SK-N-SH treated with all-trans-retinoic acid at 6 μM for 48 hours (cell line): ENCODE data around the gene IFNA5.

Experiments
- ATAC-seq: fragments of 200-7000 bp; cut with Tn5 transposase; 3 replicates; pipeline ENCODE4 v1.9.1; 2020; ENCODE audit warnings: mild to moderate bottlenecking, moderate library complexity
- BACH2 ChIP-seq: fragments of 250-450 bp; sonication (Bioruptor Pico); IDR thresholded peaks from 2 replicates; pipeline ENCODE4 v1.9.0; 2021; ENCODE audit warnings: mild to moderate bottlenecking, borderline replicate concordance
- CREB5 ChIP-seq: fragments of 250-450 bp; sonication (Bioruptor Pico); IDR thresholded peaks from 2 replicates; pipeline ENCODE4 v1.5.1; 2020; ENCODE audit warnings: low read depth, mild to moderate bottlenecking, moderate library complexity
- CSDC2 ChIP-seq: fragments of 250-450 bp; sonication (Bioruptor Pico); IDR thresholded peaks from 2 replicates; pipeline ENCODE4 v1.5.0; 2020; ENCODE audit warnings: mild to moderate bottlenecking, moderate library complexity
- ESRRG ChIP-seq: fragments of 250-450 bp; sonication (Bioruptor Pico); IDR thresholded peaks from 2 replicates; pipeline ENCODE4 v1.6.1; 2021; ENCODE audit warnings: mild to moderate bottlenecking
- GLIS3 ChIP-seq: fragments of 250-450 bp; sonication (Bioruptor Pico); IDR thresholded peaks from 2 replicates; pipeline ENCODE4 v1.5.0; 2020; ENCODE audit warnings: mild to moderate bottlenecking, moderate library complexity
- ISL1 ChIP-seq: fragments of 250-450 bp; sonication (Bioruptor Pico); IDR thresholded peaks from 2 replicates; pipeline ENCODE4 v2.1.2; 2022; ENCODE audit warnings: mild to moderate bottlenecking, moderate library complexity
- OSR1 ChIP-seq: fragments of 250-450 bp; sonication (Bioruptor Pico); IDR thresholded peaks from 2 replicates; pipeline ENCODE4 v1.8.0; 2022; ENCODE audit warnings: moderate library complexity, mild to moderate bottlenecking, inconsistent platforms
- PATZ1 ChIP-seq: fragments of 250-450 bp; sonication (Bioruptor Pico); IDR thresholded peaks from 2 replicates; pipeline ENCODE4 v1.8.0; 2020; ENCODE audit warnings: mild to moderate bottlenecking, moderate library complexity, borderline replicate concordance
- POU6F1 ChIP-seq: fragments of 250-450 bp; sonication (Bioruptor Pico); IDR thresholded peaks from 2 replicates; pipeline ENCODE4 v1.8.0; 2021; ENCODE audit warnings: low read depth, mild to moderate bottlenecking, moderate library complexity, borderline replicate concordance
- PPARA ChIP-seq: fragments of 250-450 bp; sonication (Bioruptor Pico); IDR thresholded peaks from 2 replicates; pipeline ENCODE4 v1.5.0; 2020; ENCODE audit warnings: mild to moderate bottlenecking, borderline replicate concordance
- RARB ChIP-seq: fragments of 250-450 bp; sonication (Bioruptor Pico); IDR thresholded peaks from 2 replicates; pipeline ENCODE4 v1.8.0; 2021; ENCODE audit warnings: mild to moderate bottlenecking, moderate library complexity
- SNAI2 ChIP-seq: fragments of 250-450 bp; sonication (Bioruptor Pico); IDR thresholded peaks from 2 replicates; pipeline ENCODE4 v1.5.0; 2020; ENCODE audit warnings: mild to moderate bottlenecking, moderate library complexity
- TCF4 ChIP-seq: fragments of 250-450 bp; sonication (Bioruptor Pico); IDR thresholded peaks from 2 replicates; pipeline ENCODE4 v1.8.0; 2021; ENCODE audit warnings: mild to moderate bottlenecking, moderate library complexity, borderline replicate concordance
- TOX ChIP-seq: fragments of 250-450 bp; sonication (Bioruptor Pico); IDR thresholded peaks from 2 replicates; pipeline ENCODE4 v1.8.0; 2021; ENCODE audit warnings: mild to moderate bottlenecking, moderate library complexity, borderline replicate concordance
- ZC3H10 ChIP-seq: fragments of 250-450 bp; sonication (Bioruptor Pico); IDR thresholded peaks from 2 replicates; pipeline ENCODE4 v1.5.1; 2021; ENCODE audit warnings: mild to moderate bottlenecking, moderate library complexity
- ZFP3 ChIP-seq: fragments of 250-450 bp; sonication (Bioruptor Pico); IDR thresholded peaks from 2 replicates; pipeline ENCODE4 v1.5.0; 2020; ENCODE audit warnings: mild to moderate bottlenecking, moderate library complexity
- ZFP30 ChIP-seq: fragments of 450-650 bp; formaldehyde crosslinking; IDR thresholded peaks from 2 replicates; pipeline ENCODE4 v1.5.0; 2022; ENCODE audit warnings: mild to moderate bottlenecking, moderate library complexity
- ZNF565 ChIP-seq: fragments of 450-650 bp; formaldehyde crosslinking; conservative IDR thresholded peaks from 2 replicates; pipeline ENCODE4 v1.5.0; 2020; ENCODE audit warnings: low read depth, mild to moderate bottlenecking, moderate library complexity
- ZNF70 ChIP-seq: fragments of 450-650 bp; formaldehyde crosslinking; IDR thresholded peaks from 2 replicates; pipeline ENCODE4 v1.5.0; 2020; ENCODE audit warnings: mild to moderate bottlenecking, moderate library complexity
- TF ChIP-seq, protein P1 (sequence below): fragments of 250-450 bp; sonication (Bioruptor Pico); IDR thresholded peaks from 2 replicates; pipeline ENCODE4 v1.5.1; 2021; ENCODE audit warnings: mild to moderate bottlenecking, moderate library complexity

Gene IFNA5

GRCh38 chr9:21317956-21318923 is 13.1 kb upstream of the IFNA5 start:
- peak; percentile 96 for ATAC-seq
- TF ChIP-seq ZFP3 (CRISPR knock-in tag): no peak
- no peak for TF ChIP-seq CSDC2
- TF ChIP-seq OSR1 (CRISPR knock-in tag): no peak
- TF ChIP-seq PPARA (CRISPR knock-in tag): no peak
- TF ChIP-seq POU6F1 (CRISPR knock-in tag): no peak

DNA sequence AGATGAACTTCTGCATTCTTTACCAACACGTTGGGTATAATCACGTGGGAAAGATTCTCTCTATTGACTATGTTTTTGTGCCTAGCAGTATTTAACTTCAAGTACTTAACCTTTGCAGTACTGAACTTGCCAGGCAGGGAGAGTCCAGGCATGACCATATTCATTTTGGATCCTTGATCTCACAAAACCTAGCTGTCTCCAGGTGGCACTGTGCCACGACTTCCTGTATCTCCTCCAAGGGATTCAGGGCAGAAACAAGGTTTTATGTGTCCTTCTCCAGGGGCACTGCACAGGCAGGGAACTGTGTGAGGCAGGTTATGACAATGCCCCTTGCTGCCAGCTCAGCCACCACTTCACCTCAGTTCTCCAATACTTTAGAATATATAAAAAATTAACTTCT is 11.7 kb upstream of the IFNA5 start:
- no peak for ATAC-seq
- TF ChIP-seq GLIS3 (CRISPR knock-in tag) (no peak), ZFP30 (CRISPR knock-in tag) (no peak), TOX (no peak), RARB (CRISPR knock-in tag) (no peak), BACH2 (no peak), PPARA (CRISPR knock-in tag) (no peak), PATZ1 (CRISPR knock-in tag) (no peak)
- TF ChIP-seq, protein P1, sequence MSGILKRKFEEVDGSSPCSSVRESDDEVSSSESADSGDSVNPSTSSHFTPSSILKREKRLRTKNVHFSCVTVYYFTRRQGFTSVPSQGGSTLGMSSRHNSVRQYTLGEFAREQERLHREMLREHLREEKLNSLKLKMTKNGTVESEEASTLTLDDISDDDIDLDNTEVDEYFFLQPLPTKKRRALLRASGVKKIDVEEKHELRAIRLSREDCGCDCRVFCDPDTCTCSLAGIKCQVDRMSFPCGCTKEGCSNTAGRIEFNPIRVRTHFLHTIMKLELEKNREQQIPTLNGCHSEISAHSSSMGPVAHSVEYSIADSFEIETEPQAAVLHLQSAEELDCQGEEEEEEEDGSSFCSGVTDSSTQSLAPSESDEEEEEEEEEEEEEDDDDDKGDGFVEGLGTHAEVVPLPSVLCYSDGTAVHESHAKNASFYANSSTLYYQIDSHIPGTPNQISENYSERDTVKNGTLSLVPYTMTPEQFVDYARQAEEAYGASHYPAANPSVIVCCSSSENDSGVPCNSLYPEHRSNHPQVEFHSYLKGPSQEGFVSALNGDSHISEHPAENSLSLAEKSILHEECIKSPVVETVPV (CRISPR knock-in tag): no peak

DNA sequence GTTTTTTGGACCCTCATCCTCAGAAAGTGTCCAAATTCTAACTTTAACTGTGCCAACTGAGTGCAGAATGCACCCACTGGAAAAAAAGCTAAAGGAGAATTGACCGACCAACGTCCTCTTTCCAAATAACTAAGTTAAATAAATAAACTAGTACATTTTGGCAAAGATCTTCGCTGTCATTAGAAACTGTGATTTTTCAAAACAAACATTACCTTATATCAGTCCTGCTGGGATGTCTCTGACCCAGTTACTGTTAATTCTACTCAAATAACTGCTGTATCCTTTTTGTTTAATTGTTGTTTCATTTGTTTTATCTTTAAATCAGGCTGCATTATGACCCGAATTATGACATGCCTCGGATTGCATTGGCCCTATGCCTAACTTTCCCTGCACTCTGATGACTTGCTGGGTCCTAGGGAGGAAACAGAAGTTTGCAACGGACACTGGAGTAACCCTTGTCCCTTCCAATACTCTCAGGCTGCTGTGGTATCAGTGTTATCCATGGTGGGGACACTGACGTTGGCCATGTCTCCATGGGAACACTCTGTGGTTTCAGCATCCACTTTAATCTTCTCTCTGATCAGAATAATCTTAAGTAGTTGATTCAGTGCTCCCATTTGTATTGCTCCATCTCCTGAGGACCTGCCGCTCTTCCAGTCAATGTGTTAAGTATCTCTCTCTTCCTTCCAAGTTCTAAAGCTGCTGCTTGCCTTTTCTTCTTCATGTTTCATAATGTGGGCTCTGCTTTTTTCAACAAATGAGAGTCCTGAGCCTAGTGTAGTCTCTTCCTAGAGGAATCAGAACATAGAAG is 11.1 kb upstream of the IFNA5 start:
- ATAC-seq: no peak; the same call in 1 of the 3 replicates
- TF ChIP-seq ZNF565 (no peak), POU6F1 (CRISPR knock-in tag) (no peak), PPARA (CRISPR knock-in tag) (no peak), CSDC2 (no peak), ZC3H10 (CRISPR knock-in tag) (no peak), ZNF70 (CRISPR knock-in tag) (no peak), GLIS3 (CRISPR knock-in tag) (no peak), SNAI2 (CRISPR knock-in tag) (no peak), ISL1 (no peak), ZFP30 (CRISPR knock-in tag) (no peak), RARB (CRISPR knock-in tag) (no peak), PATZ1 (CRISPR knock-in tag) (no peak), ZFP3 (CRISPR knock-in tag) (no peak), ESRRG (CRISPR knock-in tag) (no peak), BACH2 (no peak), OSR1 (CRISPR knock-in tag) (no peak), CREB5 (CRISPR knock-in tag) (no peak), TCF4 (no peak)
- TF ChIP-seq, protein P1 (CRISPR knock-in tag): no peak
